ENCODE measurements around the gene BRD3.

BRD3 gene

DNA sequence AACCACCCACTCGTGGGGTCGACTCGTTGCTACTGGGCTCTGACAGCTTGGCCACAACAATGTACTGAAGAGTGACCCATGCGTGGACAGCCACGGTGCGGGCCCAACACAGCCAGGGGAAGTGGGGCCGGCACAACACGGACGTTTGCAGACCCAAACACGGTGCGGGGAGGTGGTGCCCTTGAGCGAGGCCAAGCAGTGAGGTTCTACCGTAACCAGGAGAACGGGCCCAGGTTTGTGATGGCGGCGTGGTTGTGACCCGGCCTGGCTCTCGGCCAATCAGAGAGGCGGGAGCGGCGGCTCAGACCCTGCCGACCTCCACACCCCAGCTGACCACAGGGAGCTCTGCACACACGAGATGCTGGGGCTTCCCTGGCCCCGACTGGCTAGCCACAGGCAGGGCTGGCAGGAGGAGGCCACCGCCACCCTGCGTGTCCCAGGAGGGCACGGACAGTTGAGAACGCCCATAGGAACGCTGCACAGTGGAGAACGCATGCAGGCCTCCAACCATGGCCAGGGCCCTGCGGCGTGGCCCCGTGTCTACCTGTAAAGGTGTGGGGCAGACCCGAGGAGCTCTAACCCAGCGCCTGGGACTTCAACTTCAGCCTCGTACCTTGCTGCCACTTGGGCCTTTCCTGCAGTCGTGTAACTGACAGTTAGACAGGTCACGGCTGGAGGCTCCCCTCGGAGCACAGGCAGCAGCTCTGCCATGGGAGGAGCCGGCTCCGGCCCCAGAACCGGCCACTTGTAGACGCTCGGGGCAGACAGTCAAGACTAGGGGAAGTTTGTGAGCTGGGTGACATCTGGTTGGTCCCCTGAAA lies 13.7 kb downstream of the BRD3 start:
- no peak for DNase-seq (ENCODE audit: low read depth)
- in situ Hi-C loops (cut with HindIII; ENCODE audit: low sequenced_read_pairs): no loop called here
- TF ChIP-seq, protein P1, sequence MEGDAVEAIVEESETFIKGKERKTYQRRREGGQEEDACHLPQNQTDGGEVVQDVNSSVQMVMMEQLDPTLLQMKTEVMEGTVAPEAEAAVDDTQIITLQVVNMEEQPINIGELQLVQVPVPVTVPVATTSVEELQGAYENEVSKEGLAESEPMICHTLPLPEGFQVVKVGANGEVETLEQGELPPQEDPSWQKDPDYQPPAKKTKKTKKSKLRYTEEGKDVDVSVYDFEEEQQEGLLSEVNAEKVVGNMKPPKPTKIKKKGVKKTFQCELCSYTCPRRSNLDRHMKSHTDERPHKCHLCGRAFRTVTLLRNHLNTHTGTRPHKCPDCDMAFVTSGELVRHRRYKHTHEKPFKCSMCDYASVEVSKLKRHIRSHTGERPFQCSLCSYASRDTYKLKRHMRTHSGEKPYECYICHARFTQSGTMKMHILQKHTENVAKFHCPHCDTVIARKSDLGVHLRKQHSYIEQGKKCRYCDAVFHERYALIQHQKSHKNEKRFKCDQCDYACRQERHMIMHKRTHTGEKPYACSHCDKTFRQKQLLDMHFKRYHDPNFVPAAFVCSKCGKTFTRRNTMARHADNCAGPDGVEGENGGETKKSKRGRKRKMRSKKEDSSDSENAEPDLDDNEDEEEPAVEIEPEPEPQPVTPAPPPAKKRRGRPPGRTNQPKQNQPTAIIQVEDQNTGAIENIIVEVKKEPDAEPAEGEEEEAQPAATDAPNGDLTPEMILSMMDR (IDR thresholded peaks at IDR 0.05; ENCODE audit: low read depth, low read length, missing control alignments): no peak
- H3K4me3 ChIP-seq (ENCODE audit: low read depth, low read length): no peak overlapping the region

DNA sequence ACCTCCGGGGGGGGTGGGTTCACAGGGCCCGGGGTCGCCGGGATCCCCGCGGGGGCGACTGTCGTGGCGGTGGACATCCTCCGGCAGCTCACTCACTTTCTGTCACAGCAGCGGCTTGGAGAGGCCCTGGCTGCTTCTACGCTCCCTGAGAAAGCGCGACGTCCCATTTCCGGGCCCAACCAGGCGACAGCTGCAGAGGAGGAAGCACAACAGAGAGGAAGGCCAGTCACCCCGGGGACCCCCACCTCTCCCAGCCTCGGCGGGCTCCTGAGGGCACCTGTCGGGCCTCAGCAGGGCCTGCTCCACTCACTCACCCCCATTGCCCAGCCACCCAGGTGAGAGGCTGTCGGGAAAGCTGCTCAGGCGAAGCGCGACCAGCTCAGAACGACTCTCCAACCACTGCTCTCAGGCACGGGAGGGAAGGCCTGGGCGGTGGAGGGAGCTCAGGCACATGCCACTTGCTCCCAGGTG lies 14.4 kb downstream of the BRD3 start:
- no peak for DNase-seq (ENCODE audit: low read depth)
- in situ Hi-C loops (cut with HindIII; ENCODE audit: low sequenced_read_pairs): no loop called here
- H3K4me3 ChIP-seq (ENCODE audit: low read depth, low read length): no peak overlapping the region
- TF ChIP-seq, protein P1 (IDR thresholded peaks at IDR 0.05; ENCODE audit: low read depth, low read length, missing control alignments): no peak

DNA sequence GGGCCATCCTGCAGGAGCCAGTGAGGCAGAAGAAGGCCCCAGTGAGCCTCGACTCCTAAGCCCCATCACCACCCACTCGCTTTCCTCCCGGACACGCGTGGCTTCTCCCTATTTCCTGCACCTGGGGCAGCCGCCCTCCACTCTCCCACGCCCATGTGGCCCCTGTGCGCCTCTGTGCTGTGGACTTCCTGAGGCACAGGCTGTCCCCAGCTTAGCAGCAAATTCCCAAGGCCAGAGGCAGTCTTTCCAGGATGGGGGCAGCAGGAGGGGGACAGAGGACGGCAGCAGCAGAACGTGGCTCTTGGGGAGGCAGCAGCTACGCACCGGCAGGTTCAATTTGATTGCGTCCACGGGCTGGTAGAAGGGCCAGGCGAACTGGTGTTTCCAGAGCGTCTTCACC lies 14.9 kb downstream of the BRD3 start:
- DNase-seq (ENCODE audit: low read depth): no peak
- TF ChIP-seq, protein P1 (IDR thresholded peaks at IDR 0.05; ENCODE audit: low read depth, low read length, missing control alignments): no peak
- in situ Hi-C loops (cut with HindIII; ENCODE audit: low sequenced_read_pairs): no loop called here
- H3K4me3 ChIP-seq (ENCODE audit: low read depth, low read length): no peak overlapping the region

DNA sequence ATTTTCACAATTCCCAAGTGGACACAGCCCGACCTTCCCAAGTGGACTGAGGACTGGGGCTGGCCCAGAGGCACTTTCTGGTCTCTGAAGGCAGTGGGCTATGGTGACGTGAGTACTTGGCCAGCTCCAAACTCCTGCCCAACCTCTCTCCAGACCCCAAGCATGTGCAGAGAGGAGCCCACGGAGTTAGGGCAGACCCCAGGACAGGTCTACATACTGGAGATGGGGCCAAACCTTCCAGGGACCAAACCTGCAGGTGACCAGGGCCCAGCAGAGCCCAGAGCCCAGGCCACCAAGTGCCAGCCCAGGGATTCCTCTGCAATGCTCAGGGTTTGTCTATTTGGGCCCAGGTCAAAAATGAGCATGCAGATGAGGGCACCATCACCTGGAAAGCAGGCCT lies 15.3 kb downstream of the BRD3 start:
- in situ Hi-C loops (cut with HindIII; ENCODE audit: low sequenced_read_pairs): no loop called here
- H3K4me3 ChIP-seq (ENCODE audit: low read depth, low read length): no peak overlapping the region
- DNase-seq (ENCODE audit: low read depth): no peak
- TF ChIP-seq, protein P1 (IDR thresholded peaks at IDR 0.05; ENCODE audit: low read depth, low read length, missing control alignments): no peak

DNA sequence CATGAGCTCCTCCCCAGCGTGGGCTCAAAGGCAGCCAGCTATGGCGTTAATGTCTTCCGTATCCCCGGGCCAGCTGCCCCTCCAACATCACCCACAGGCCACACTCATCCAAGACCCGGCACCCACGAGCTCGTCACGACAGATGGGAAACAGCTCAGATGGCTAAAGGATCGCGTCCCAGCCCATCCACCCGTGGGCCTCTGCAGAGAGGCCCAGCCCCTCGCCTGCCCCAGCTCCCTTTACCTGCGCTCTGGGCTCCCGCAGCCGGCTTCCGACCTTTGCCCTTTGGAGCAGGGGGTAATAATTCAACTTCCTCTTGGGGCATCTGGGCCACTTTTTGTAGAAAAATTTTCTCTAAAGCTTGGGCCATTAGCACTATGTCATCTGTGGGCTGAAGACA lies 16.5 kb downstream of the BRD3 start:
- TF ChIP-seq, protein P1 (IDR thresholded peaks at IDR 0.05; ENCODE audit: low read depth, low read length, missing control alignments): no peak
- no peak overlapping the region for H3K4me3 ChIP-seq (ENCODE audit: low read depth, low read length)
- in situ Hi-C loops (cut with HindIII; ENCODE audit: low sequenced_read_pairs): no loop called here
- no peak for DNase-seq (ENCODE audit: low read depth)

DNA sequence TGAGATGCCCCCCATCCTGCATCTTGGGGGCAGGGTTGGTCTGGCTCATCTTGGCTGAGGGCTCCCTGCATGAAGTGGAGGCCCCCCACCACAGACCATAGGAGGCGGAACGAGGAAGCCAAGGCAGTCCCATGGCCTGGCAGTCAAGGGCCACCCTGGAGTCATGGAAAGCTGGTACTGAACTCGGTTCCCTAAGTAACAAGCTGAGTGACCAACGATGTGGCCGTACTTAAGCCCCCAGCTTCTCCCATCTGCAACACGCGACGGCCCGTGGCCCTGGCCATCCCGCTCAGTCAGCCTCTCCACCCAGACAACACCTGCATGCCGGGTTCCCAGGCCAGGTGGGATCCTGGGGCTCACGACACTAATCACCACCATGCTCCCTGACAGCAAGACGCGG lies 17.1 kb downstream of the BRD3 start:
- in situ Hi-C loops (cut with HindIII; ENCODE audit: low sequenced_read_pairs): no loop called here
- TF ChIP-seq, protein P1 (IDR thresholded peaks at IDR 0.05; ENCODE audit: low read depth, low read length, missing control alignments): no peak
- H3K4me3 ChIP-seq (ENCODE audit: low read depth, low read length): no peak overlapping the region
- DNase-seq (ENCODE audit: low read depth): no peak

Data from astrocyte of the cerebellum (primary cell).